HG03108 (cell line): ENCODE measurements around the gene HSPA4L.

ENCODE experiments used
- ATAC-seq: cut with Tn5 transposase; IDR thresholded peaks from one replicate; pipeline ENCODE4 v1.9.1; 2021; ENCODE audit warnings: moderate library complexity; ENCODE audit not compliant: unreplicated experiment

The HSPA4L gene

GRCh38 chr4:127782275-127783025 is at the start of gene HSPA4L:
Gene HSPA4L, plus strand, starts transcription at chr4:127782322. Its CDS starts 229 bp downstream, at chr4:127782551.
- peak; percentile 30 for ATAC-seq

GRCh38 chr4:127732623-127733328 is 49.3 kb upstream of the HSPA4L start:
- ATAC-seq: peak; percentile 70

GRCh38 chr4:127734976-127735375 is 47.1 kb upstream of the HSPA4L start:
- no peak for ATAC-seq

GRCh38 chr4:127737295-127737694 is 44.8 kb upstream of the HSPA4L start:
- ATAC-seq: no peak

- no peak for ATAC-seq
Measured at GRCh38 chr4:127741247-127741646, 40.9 kb upstream of the HSPA4L start.

GRCh38 chr4:127747883-127748282 is 34.2 kb upstream of the HSPA4L start:
- no peak for ATAC-seq

- ATAC-seq: no peak
Measured at GRCh38 chr4:127748957-127749356, 33.2 kb upstream of the HSPA4L start.

GRCh38 chr4:127756906-127757305 is 25.2 kb upstream of the HSPA4L start:
- ATAC-seq: no peak

GRCh38 chr4:127759228-127759820 is 22.8 kb upstream of the HSPA4L start:
- peak; percentile 77 for ATAC-seq

GRCh38 chr4:127759893-127760292 is 22.2 kb upstream of the HSPA4L start:
- no peak for ATAC-seq

GRCh38 chr4:127771535-127772275 is 10.4 kb upstream of the HSPA4L start:
- no peak for ATAC-seq

- no peak for ATAC-seq
Measured at GRCh38 chr4:127772769-127773671, 9.1 kb upstream of the HSPA4L start.

GRCh38 chr4:127775843-127776242 is 6.3 kb upstream of the HSPA4L start:
- no peak for ATAC-seq

- no peak for ATAC-seq
Measured at GRCh38 chr4:127776620-127777019, 5.5 kb upstream of the HSPA4L start.

GRCh38 chr4:127777487-127777886 is 4.6 kb upstream of the HSPA4L start:
- ATAC-seq: no peak

- ATAC-seq: no peak
Measured at GRCh38 chr4:127778102-127778501, 4.0 kb upstream of the HSPA4L start.

GRCh38 chr4:127780598-127780997 is 1.5 kb upstream of the HSPA4L start:
- no peak for ATAC-seq

- peak; percentile 30 for ATAC-seq
Measured at GRCh38 chr4:127781300-127782024, 660 bp upstream of the HSPA4L start.

- peak; percentile 73 for ATAC-seq
Measured at GRCh38 chr4:127782025-127782274, 172 bp upstream of the HSPA4L start.
